HepG2 (cell line): ENCODE measurements around the gene PDCD10.

ENCODE experiments used
- CBX2 ChIP-seq, 2 experiments: fragments of 200-600 bp in 1 of 2; sonication (generic); formaldehyde crosslinking in 1 of 2; IDR thresholded peaks; 2 replicates each; pipeline versions ENCODE4 v1.7.0 to v1.8.1; 2018 to 2022; ENCODE audit warnings: low read depth in 2 of 2, low read length in 1 of 2, mild to moderate bottlenecking in 1 of 2, missing genetic modification reagents in 1 of 2
- ELK4 ChIP-seq: sonication (generic); formaldehyde crosslinking; IDR thresholded peaks from 2 replicates; pipeline ENCODE4 v1.9.0; 2021; ENCODE audit warnings: missing genetic modification reagents, borderline replicate concordance
- TSC22D2 ChIP-seq: sonication (generic); formaldehyde crosslinking; IDR thresholded peaks from 2 replicates; pipeline ENCODE4 v1.5.1; 2020; ENCODE audit warnings: missing genetic modification reagents, mild to moderate bottlenecking, borderline replicate concordance

- TF ChIP-seq CBX2 (IDR thresholded peaks at IDR 0.05; ENCODE audit: low read depth, low read length) (no peak), CBX2 (CRISPR knock-in tag; IDR thresholded peaks at IDR 0.05; ENCODE audit: low read depth) (no peak), ELK4 (CRISPR knock-in tag) (no peak), TSC22D2 (CRISPR knock-in tag) (no peak)
Observed at GRCh38 chr3:167780214-167780883, 45.7 kb upstream of the PDCD10 start.
